K562 (cell line): ENCODE data around the gene ARHGAP15. TPM values are rescaled to one million over a fixed set of nuclear protein-coding genes. Genes with fewer than 3 reads are reported as not detected.

Experiments
- ATAC-seq: fragments of 200-7000 bp; cut with Tn5 transposase; 3 replicates; pipeline ENCODE4 v1.9.1; 2020; ENCODE audit warnings: moderate library complexity
- BruUV-seq: library from RNA; stranded (reverse); fragments of 400-500 nt; replicated peaks from 2 replicates; lab custom pipeline; 2021; lab: Mats Ljungman, UMichigan
- CTCF ChIA-PET: fragments of 300-600 bp; formaldehyde crosslinking; extraction: SDS; loops from one replicate; lab custom pipeline; 2021; ENCODE audit warnings: low intra/inter-chr PET ratio; lab: Yijun Ruan, JAX
- POLR2A ChIA-PET: fragments of 300-600, 350-650 bp; sonication (Branson Sonifier 250); formaldehyde crosslinking; extraction: SDS; loops from one replicate; lab custom pipeline; 2021; ENCODE audit warnings: antibody characterized with exemption, inconsistent platforms; lab: Yijun Ruan, JAX
- DNase-seq, 4 experiments: peaks; one replicate each; pipeline versions ENCODE4 v3.0.0 to v3.0.0-alpha.2; 2011 to 2018; ENCODE audit warnings: low spot score in 3 of 4, mixed read lengths in 3 of 4; ENCODE audit errors: extremely low read depth in 1 of 4
- FAIRE-seq: peaks from 2 replicates; lab custom pipeline; 2011; peaks lifted over from hg19 to GRCh38; lab: Jason Lieb, UNC
- H2AFZ ChIP-seq: 2 replicates; pipeline ENCODE4 v1.6.0; 2011; ENCODE audit warnings: low read depth, low read length, control low read depth, inconsistent platforms
- H3K27ac ChIP-seq: fragments of 200-600 bp; 3 replicates; pipeline ENCODE4 v1.8.0; 2011; ENCODE audit warnings: low read depth, mild to moderate bottlenecking, control low read depth, inconsistent platforms, low read length, moderate library complexity, mixed read lengths; ENCODE audit errors: extremely low read depth
- H3K27me3 ChIP-seq, 2 experiments: fragments of 300-600 bp in 1 of 2; 2 replicates in 1 of 2; 3 replicates in 1 of 2; pipeline versions ENCODE4 v1.6.0 to v1.8.0; 2011; ENCODE audit warnings: inconsistent platforms in 2 of 2, low read length in 2 of 2, mild to moderate bottlenecking in 1 of 2, mixed read lengths in 1 of 2, moderate library complexity in 1 of 2; ENCODE audit not compliant: control insufficient read depth in 2 of 2, insufficient read depth in 2 of 2
- H3K36me3 ChIP-seq: fragments of 300-600 bp; 3 replicates; pipeline ENCODE4 v1.8.0; 2011; ENCODE audit warnings: mild to moderate bottlenecking, low read length, inconsistent platforms; ENCODE audit not compliant: control insufficient read depth, insufficient read depth
- H3K4me1 ChIP-seq, 2 experiments: fragments of 200-600 bp in 1 of 2; replicated peaks in 1 of 2; 2 replicates in 1 of 2; 3 replicates in 1 of 2; pipeline versions ENCODE4 v1.5.1 to v1.8.0; 2011; ENCODE audit warnings: inconsistent platforms in 2 of 2, low read length in 2 of 2, mild to moderate bottlenecking in 1 of 2, mixed read lengths in 1 of 2, moderate library complexity in 1 of 2; ENCODE audit not compliant: control insufficient read depth in 2 of 2, insufficient read depth in 2 of 2
- H3K4me2 ChIP-seq: 2 replicates; pipeline ENCODE4 v1.6.1; 2011; ENCODE audit warnings: low read length, control low read depth, inconsistent platforms, mixed read lengths; ENCODE audit not compliant: insufficient read depth
- H3K4me3 ChIP-seq: fragments of 200-600 bp; sonication (generic), shearing (Covaris generic); 2 replicates; pipeline ENCODE4 v1.5.1; 2016; ENCODE audit warnings: control low read depth, inconsistent platforms
- H3K79me2 ChIP-seq: fragments of 200-600 bp; 3 replicates; pipeline ENCODE4 v1.8.0; 2011; ENCODE audit warnings: low read length, inconsistent platforms; ENCODE audit not compliant: control insufficient read depth, insufficient read depth
- H3K9ac ChIP-seq, 2 experiments: 2 replicates each; pipeline versions ENCODE4 v1.6.0 to v1.6.1; 2011; ENCODE audit warnings: low read depth in 2 of 2, low read length in 2 of 2, control low read depth in 1 of 2, inconsistent platforms in 1 of 2, mild to moderate bottlenecking in 1 of 2, mixed read lengths in 1 of 2; ENCODE audit not compliant: insufficient read depth in 1 of 2
- H3K9me1 ChIP-seq: one replicate; pipeline ENCODE4 v1.6.0; 2011; ENCODE audit warnings: inconsistent platforms, mild to moderate bottlenecking, low read length, moderate library complexity; ENCODE audit not compliant: control insufficient read depth, insufficient read depth
- H3K9me3 ChIP-seq: replicated peaks from 2 replicates; pipeline ENCODE4 v1.5.1; 2011; ENCODE audit warnings: low read depth, low read length, inconsistent platforms; ENCODE audit not compliant: control insufficient read depth, insufficient read depth
- H4K20me1 ChIP-seq: replicated peaks from 2 replicates; pipeline ENCODE4 v1.6.1; 2011; ENCODE audit warnings: low read length, inconsistent platforms, mixed read lengths; ENCODE audit not compliant: control insufficient read depth, insufficient read depth
- C11orf30 ChIP-seq: fragments of 450-650 bp; IDR thresholded peaks from 2 replicates; pipeline ENCODE4 v1.6.1; 2016; ENCODE audit warnings: low read depth, mild to moderate bottlenecking
- CAMTA2 ChIP-seq: fragments of 250-450 bp; sonication (Bioruptor Pico); conservative IDR thresholded peaks from 2 replicates; pipeline ENCODE4 v1.5.1; 2022
- NCOA2 ChIP-seq, 2 experiments: fragments of 450-650 bp; IDR thresholded peaks; 2 replicates each; pipeline ENCODE4 v1.6.1; 2018; ENCODE audit warnings: mild to moderate bottlenecking in 2 of 2, moderate library complexity in 1 of 2; ENCODE audit not compliant: partially characterized antibody in 2 of 2
- NCOA6 ChIP-seq: fragments of 450-650 bp; IDR thresholded peaks from 2 replicates; pipeline ENCODE4 v1.6.1; 2017; ENCODE audit warnings: mild to moderate bottlenecking
- RBBP5 ChIP-seq: fragments of 200-600 bp; sonication (generic); IDR thresholded peaks from 2 replicates; pipeline ENCODE4 v1.6.1; 2012; ENCODE audit warnings: borderline replicate concordance, mild to moderate bottlenecking, low read length, control low read depth, inconsistent platforms; ENCODE audit not compliant: insufficient read depth, poor library complexity, severe bottlenecking
- RBM25 ChIP-seq: fragments of 200-400 bp; formaldehyde crosslinking; IDR thresholded peaks from 2 replicates; pipeline ENCODE4 v1.6.1; 2018; ENCODE audit warnings: low read length, low read depth, moderate library complexity; ENCODE audit not compliant: severe bottlenecking
- ZNF184 ChIP-seq: sonication (generic); formaldehyde crosslinking; IDR thresholded peaks from 2 replicates; pipeline ENCODE4 v1.5.0; 2020; ENCODE audit warnings: missing genetic modification reagents
- ZNF239 ChIP-seq: fragments of 250-450 bp; sonication (Bioruptor Pico); IDR thresholded peaks from 2 replicates; pipeline ENCODE4 v1.4.0; 2020; ENCODE audit warnings: mild to moderate bottlenecking
- ZNF316 ChIP-seq: fragments of 450-650 bp; IDR thresholded peaks from 2 replicates; pipeline ENCODE4 v1.6.1; 2016
- ZZZ3 ChIP-seq: fragments of 450-650 bp; IDR thresholded peaks from 2 replicates; pipeline ENCODE4 v1.6.1; 2016; ENCODE audit warnings: antibody characterized with exemption, mild to moderate bottlenecking, moderate library complexity
- WGBS: fragments of 100-300 bp; shearing (Covaris generic); methylation state at CpG from one replicate; pipeline ENCODE4 v1.1.6; 2016; ENCODE audit warnings: low coverage, mixed read lengths; ENCODE audit not compliant: insufficient coverage; ENCODE audit errors: missing lambda C conversion rate; 5-methylcytosine and 5-hydroxymethylcytosine counted together
- in situ Hi-C: fragments of 300-500 bp; cut with MboI; formaldehyde crosslinking; loops from 4 replicates; pipeline ENCODE4 v1.15.0; 2018; ENCODE audit warnings: inconsistent platforms, mixed read lengths
- intact Hi-C: fragments of 100-400 bp; cut with micrococcal nuclease; formaldehyde crosslinking; loops from 2 replicates; pipeline ENCODE4 v1.14.2; 2022
- polyA plus RNA-seq, 8 experiments: library from polyadenylated mRNA; depleted of rRNA in 4 of 8; stranded (reverse) in 5 of 8; unstranded in 3 of 8; fragments of >200 nt; fragmentation: Nextera tagmentation in 2 of 8; fragmentation: Illumina TruSeq in 1 of 8; extraction: Ambion mirVana in 2 of 8; extraction: Trizol in 1 of 8; gene quantifications; 2 replicates each; pipeline versions ENCODE4 v1.2.1 to v1.2.3, GENCODE V29; 2011 to 2014; ENCODE audit warnings: inconsistent platforms in 1 of 8, missing spikeins in 1 of 8
- total RNA-seq, 7 experiments: library from RNA; depleted of rRNA in 6 of 7; stranded (reverse); fragments of >200 nt in 6 of 7; fragmentation: Illumina TruSeq in 2 of 7; extraction: Trizol in 2 of 7; gene quantifications; 2 replicates each; pipeline versions ENCODE4 v1.2.1 to v1.2.3, GENCODE V29; 2011 to 2021; ENCODE audit warnings: low replicate concordance in 1 of 7

ARHGAP15 gene
- total and polyA plus RNA-seq, 9 of the 15 experiments (the other 6 are each of a cell fraction or from before 2014, with no cell fraction given), result 1.5 to 17.9 (median 7.9) TPM

- CTCF ChIA-PET, result no interaction called here
- DNase-seq (no peak), FAIRE-seq (peak; percentile 26), ATAC-seq (no peak)
- H3K4me1 ChIP-seq, result no peaks in the 10 kb centered on the region
- no peaks in the 10 kb centered on the region for H3K36me3 ChIP-seq
- H4K20me1 ChIP-seq, result no peaks in the 10 kb centered on the region
- no peaks in the 10 kb centered on the region for H3K79me2 ChIP-seq
- WGBS, result 11% methylated on average over 3 of the region's 3 CpGs
- no peaks in the 10 kb centered on the region for H3K9me3 ChIP-seq
- no peaks in the 10 kb centered on the region for H3K9me1 ChIP-seq
- H3K27me3 ChIP-seq, result no peaks in the 10 kb centered on the region
- intact Hi-C loops, result no loop called here
- no peak overlapping the region for H3K27ac ChIP-seq
- H3K4me2 ChIP-seq, result no peak overlapping the region
- TF ChIP-seq C11orf30 (peak; percentile 24; the same call in 1 of the 2 replicates), ZNF239 (CRISPR knock-in tag) (peak; percentile 96), RBM25 (peak; percentile 72), CAMTA2 (CRISPR knock-in tag) (no peak), ZNF316 (peak; percentile 36; the same call in 1 of the 2 replicates)
- TF ChIP-seq, all 486 proteins: peak for 4
- no TSS peak for BruUV-seq
- Histone ChIP-seq H3K9ac (no peak overlapping the region), H3K4me3 (no peak overlapping the region), H2AFZ (no peak overlapping the region)
- POLR2A ChIA-PET, result interaction anchor here (0.9 to 1.6 kb wide), 3 partner anchors 10 to 19 kb away, joined by 3 to 8 read pairs (median 4); no protein-coding TSS in a partner anchor
- in situ Hi-C loops, result no loop called here
These were observed 633.1 kb downstream of the ARHGAP15 start for GRCh38 chr2:143762176-143762928.

GRCh38 chr2:143764261-143764660, 635.0 kb downstream of the ARHGAP15 start:
- Histone ChIP-seq H3K4me2 (no peak overlapping the region), H3K27ac (no peak overlapping the region), H3K36me3 (no peaks in the 10 kb centered on the region), H3K79me2 (no peaks in the 10 kb centered on the region), H4K20me1 (no peaks in the 10 kb centered on the region), H2AFZ (peak overlapping the region; percentile 18; the same call in 1 of the 2 replicates), H3K4me1 (no peaks in the 10 kb centered on the region), H3K4me3 (no peak overlapping the region), H3K27me3 (no peaks in the 10 kb centered on the region), H3K9me1 (no peaks in the 10 kb centered on the region), H3K9me3 (no peaks in the 10 kb centered on the region), H3K9ac (no peak overlapping the region)
- DNase-seq (no peak), ATAC-seq (no peak), FAIRE-seq (no peak)
- BruUV-seq, result no TSS peak
- POLR2A ChIA-PET, result no interaction called here
- CTCF ChIA-PET, result no interaction called here
- in situ Hi-C loops, result no loop called here
- TF ChIP-seq ZNF184 (CRISPR knock-in tag) (no peak), RBBP5 (no peak), NCOA6 (no peak), NCOA2 (IDR thresholded peaks at IDR 0.05; ENCODE audit: partially characterized antibody in 2 of 2) (no peak), ZZZ3 (no peak)
- 4% methylated on average over 4 of the region's 4 CpGs for WGBS
- intact Hi-C loops, result no loop called here
